HuH-7 (cell line): ENCODE results near the gene FAM110C.
"Not testable (repeated sequence)": the region's sequence is repeated elsewhere in the genome, so short reads cannot be mapped to it uniquely, and the experiment has no call there.

Source experiments
- DNase-seq: peaks from one replicate; pipeline ENCODE4 v3.0.0; 2011; ENCODE audit warnings: low spot score

Gene FAM110C, protein sequence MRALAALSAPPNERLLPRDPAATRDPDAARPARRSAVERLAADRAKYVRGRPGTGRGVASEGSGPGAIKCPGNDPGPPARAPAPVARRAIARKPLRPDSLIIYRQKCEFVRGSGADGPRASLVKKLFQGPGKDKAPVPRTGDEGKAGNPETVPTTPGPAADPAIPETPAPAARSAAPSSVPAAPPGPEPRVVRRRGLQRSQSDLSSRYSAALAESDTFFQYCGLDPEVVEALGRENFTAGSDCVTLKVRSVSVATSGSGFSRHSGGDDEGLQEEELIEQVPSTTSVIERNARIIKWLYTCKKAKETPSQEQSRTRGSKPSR

DNA sequence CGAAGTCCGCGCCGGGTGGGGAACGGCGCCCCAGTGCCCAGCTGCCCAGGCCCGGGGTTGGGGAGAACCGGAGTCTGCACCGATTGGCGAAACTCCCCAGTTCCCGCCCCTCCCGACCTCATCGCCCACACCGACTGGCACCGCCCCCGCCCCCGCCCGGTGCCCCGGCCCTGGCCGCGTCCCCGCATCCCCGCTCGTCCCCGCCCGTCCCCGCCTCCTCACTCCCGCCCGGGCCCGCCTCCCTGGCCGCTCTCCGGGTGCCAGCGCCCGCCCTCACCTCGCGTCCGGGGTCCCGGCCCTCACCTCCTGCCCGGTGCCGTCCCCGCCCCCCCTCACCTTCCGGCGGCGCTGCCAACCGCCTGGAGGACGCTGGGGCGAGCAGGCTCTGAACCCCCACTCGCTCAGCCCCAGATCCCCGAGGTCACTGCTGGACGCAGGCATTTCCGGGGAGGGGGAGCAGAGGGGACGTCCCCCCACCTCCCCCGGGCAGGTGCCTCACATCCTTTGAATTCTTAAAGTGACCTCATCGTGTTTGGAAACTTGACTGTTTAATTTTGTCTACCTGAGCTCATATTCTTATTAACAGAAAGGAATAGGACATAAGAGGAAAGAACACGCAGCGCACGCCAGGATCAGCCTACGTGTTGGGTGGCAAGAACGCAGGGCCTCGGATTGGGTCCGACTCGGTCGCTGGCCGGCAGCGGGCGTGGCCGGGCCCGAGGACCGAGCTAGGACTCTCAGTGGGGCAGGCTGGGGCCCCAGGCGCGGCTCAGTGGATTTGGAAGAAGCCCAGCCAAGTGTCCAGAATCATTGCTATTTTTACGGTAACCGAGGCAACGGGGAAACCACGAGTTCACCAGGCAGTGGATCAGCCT lies at the start of gene FAM110C:
Gene FAM110C (minus strand): TSS at position 35 of the 875 bp plus-strand sequence. CDS start 120 bp downstream, outside the sequence.
- no peak for DNase-seq

GRCh38 chr2:92326-92725 lies 46.0 kb upstream of the FAM110C start:
- no peak for DNase-seq

DNA sequence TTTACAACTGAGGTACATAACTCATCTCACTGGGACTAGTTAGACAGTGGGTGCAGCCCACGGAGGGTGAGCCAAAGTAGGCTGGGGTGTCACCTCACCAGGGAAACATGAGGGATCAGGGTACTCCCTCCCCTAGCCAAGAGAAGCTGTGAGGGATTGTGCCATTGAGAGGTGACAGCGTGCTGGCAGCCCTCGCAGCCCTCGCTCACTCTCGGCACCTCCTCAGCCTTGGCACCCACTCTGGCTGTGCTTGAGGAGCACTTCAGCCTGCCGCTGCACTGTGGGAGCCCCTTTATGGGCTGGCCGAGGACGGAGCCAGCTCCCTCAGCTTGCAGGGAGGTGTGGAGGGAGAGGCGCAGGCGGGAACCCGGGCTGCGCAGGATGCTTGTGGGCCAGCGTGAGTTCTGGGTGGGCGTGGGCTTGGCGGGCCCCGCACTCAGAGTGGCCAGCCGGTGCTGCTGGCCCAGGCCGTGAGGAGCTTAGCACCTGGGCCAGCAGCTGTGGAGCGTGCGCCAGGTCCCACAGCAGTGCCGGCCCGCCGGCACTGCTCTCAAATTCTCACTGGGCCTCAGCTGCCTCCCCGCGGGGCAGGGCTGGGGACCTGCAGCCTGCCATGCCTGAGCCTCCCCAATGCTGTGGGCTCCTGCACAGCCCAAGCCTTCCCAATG lies 44.5 kb upstream of the FAM110C start:
- no peak for DNase-seq

GRCh38 chr2:85761-86160 lies 39.5 kb upstream of the FAM110C start:
- DNase-seq, result no peak

- DNase-seq, result no peak
Observed at GRCh38 chr2:84121-84520, 37.8 kb upstream of the FAM110C start.

DNA sequence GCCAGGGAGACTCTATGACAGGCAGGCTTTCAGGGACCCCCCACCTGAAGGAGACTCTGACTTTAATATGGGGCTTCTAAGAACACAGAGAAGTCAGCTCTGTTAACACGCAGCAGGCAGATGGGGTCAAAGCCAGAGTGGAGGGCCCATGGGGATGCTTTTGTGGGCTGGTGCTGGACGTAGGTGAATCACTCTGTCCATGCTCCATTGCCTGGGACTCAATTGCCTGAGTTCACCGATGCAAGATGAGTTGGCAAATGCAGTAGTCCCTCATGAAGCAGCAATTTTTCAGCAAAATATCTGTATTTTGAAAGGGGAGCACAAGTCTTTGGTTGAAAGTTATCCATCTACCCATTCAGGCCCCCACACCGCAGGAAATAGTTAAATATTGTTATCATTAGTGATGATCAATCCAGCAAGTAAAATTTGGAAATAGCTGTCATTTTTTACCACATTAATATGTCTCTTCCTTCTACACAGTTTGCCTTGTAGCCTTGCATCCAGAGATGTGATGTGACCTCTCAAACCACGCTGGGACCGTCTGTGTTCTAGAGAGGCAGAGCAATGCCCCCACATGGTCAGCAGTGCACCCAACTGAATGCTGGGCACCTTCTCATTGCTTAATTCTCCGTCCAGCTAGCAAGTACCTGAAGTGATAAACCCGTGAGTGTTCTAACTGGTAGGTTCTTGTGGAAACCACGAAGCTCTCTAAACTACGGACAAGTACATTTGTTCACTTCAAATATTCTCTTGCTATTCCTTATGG lies 34.8 kb upstream of the FAM110C start:
- no peak for DNase-seq

DNA sequence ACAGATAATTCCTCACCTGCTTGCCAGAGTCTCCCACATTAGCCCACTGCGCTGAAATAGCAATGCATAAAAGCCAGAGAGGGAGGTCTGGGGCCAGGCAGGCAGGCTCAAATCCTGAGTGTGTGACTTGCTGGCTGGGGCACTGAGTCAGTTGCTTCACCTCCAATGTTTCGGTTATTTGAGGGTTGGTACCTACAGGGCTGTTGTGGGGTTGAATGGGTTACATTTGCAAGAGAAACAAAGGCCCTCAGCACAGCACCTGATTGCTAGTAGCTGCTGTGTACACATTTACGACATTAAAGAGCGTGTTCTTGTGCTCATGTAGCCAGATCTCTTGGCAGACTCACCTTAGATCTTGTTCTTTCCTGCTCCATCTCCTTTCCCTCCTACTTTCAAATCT lies 34.1 kb upstream of the FAM110C start:
- no peak for DNase-seq

DNA sequence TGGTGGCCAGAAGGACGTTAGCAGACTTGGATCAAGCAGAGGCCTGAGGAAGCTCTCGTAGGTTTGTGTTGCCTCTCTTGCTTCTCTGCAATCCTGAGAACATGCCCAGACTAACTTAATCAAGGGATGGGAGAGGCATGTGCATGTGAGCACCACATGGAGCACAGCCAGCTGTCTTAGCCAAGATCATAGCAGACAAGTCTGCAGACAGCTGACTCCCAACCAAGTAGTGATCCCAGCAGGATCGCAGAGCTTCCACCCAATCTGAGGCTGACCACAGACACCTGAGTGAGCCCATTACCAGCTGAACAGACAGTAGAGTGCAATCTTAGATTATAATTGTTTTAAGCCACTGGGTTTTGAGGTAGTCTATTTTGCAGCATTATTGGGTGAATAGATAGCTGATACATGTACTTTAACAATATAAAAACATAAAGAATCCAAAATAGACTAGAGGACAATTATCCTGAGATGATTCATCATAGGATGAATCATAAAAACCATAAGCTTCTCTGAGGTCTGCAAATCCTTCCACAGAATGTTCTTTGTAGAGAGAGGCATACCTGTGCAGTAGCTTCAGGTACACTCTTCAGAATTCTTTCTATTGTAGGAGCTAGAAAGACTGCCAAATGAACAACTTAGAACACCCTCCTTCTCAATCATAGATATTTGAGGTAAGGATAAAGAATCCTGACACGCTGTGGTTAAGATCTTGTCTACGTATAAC lies 25.2 kb upstream of the FAM110C start:
- DNase-seq, result no peak

DNA sequence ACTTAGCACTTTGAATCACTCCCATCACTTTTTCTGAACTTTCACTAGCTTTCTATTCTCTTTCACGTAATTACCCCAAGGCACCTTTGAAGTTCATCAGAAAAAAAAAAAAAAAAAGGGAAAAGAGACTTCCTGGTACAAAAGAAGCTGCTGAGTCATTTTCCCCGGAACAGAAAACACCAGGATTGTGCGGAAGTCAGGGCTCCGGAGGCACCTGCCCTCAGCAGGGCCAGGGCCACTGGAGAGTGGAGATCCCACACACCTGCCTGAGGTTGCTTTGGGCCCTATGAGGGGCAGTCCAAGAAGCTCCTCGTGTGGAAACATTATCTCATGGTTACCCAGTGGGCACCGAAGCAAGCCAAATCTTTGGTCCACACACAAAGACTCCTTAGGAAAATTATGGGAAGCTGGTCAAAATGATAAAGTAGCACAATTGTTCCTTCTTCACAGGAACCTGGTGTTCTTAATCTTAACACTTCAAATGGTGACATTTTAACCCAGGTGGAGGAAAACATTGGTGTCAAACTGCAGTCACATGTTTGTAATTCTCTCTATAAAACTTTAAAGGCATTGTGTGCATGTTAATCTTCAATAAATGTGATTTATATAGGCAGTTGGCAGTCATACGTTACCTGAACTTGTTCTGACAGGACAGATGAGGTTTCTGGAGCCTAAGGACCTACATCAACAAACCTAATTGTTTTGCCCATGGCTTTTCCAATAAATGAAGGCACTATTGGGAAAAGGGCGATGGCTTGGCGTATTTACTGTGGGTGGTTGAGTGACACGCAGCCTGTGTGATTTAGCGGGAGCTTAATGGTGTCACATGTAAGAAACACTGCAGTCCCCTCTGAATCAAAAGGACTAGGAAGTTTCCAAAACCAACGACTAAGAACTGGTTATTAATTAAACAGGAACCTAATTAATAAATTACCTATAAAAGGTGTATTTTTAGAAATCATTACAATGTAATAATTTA lies 23.4 kb upstream of the FAM110C start:
- DNase-seq, result no peak

GRCh38 chr2:68637-69036 lies 22.3 kb upstream of the FAM110C start:
- not testable (repeated sequence) for DNase-seq

GRCh38 chr2:66853-67252 lies 20.5 kb upstream of the FAM110C start:
- DNase-seq, result no peak

GRCh38 chr2:65121-65520 lies 18.8 kb upstream of the FAM110C start:
- no peak for DNase-seq

GRCh38 chr2:55587-56448 lies 9.5 kb upstream of the FAM110C start:
- no peak for DNase-seq

GRCh38 chr2:51613-52012 lies 5.3 kb upstream of the FAM110C start:
- no peak for DNase-seq

DNA sequence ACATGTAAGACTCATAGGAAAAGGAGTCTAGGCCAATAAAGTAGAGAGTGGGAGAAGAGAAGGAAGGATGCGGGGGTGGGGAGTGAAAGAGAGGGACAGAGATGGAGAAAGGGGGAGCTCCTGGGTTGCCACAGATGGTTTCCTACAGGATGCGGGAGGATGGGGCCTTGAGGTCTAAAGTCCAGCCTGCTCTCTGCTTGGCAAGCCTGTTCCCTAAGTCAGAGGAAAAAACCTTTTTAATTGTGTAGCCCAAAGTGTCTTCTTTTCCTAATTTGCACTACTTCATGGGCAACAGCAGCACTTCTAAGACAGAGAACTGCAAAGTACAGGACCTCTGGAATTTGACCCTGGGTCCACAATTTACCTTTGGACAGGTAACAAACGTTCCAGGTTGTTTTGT lies 1.4 kb upstream of the FAM110C start:
- no peak for DNase-seq

GRCh38 chr2:47346-47725 lies 1.0 kb upstream of the FAM110C start:
- DNase-seq, result no peak

- DNase-seq, result no peak
Observed at GRCh38 chr2:46131-46470, 204 bp downstream of the FAM110C start.

DNA sequence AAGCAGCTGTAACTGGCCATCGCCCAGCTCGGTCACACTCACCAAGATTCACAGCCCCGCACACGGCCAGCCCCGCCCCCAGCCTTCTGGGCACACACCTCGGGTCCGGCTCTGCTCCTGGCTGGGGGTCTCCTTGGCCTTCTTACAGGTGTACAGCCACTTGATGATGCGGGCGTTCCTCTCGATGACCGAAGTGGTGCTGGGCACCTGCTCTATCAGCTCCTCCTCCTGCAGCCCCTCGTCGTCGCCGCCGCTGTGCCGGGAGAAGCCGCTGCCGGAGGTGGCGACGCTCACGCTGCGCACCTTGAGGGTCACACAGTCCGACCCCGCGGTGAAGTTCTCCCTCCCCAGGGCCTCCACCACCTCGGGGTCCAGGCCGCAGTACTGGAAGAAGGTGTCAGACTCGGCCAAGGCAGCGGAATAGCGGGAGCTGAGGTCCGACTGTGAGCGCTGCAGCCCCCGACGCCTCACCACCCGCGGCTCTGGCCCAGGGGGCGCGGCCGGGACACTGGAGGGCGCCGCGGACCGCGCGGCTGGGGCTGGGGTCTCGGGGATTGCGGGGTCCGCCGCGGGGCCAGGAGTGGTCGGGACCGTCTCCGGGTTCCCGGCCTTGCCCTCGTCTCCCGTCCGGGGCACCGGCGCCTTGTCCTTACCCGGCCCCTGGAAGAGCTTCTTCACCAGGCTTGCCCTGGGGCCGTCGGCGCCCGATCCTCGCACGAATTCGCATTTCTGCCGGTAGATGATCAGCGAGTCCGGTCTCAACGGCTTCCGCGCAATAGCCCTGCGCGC lies 769 bp downstream of the FAM110C start:
- DNase-seq, result no peak
